DMS53 treated with DMSO at 0.1 percent for 48 hours (cell line): ENCODE data around the gene ESRP2.
A peak's percentile ranks its signal among the peaks of the same experiment; 100 is the strongest.

Source experiments
- DNase-seq: peaks from one replicate; lab custom pipeline; 2025; ENCODE audit not compliant: unreplicated experiment; lab: John Stamatoyannopoulos, UW

ESRP2 gene

GRCh38 chr16:68235887-68236136 lies at the start of gene ESRP2:
ESRP2 (minus strand) TSS chr16:68236127; CDS start chr16:68236045, 82 bp downstream.
- no peak for DNase-seq

GRCh38 chr16:68285683-68286082 lies 49.8 kb upstream of the ESRP2 start:
- DNase-seq, result no peak

GRCh38 chr16:68284847-68285246 lies 48.9 kb upstream of the ESRP2 start:
- no peak for DNase-seq

- no peak for DNase-seq
Observed at GRCh38 chr16:68283801-68284598, 48.1 kb upstream of the ESRP2 start.

GRCh38 chr16:68283346-68283745 lies 47.4 kb upstream of the ESRP2 start:
- DNase-seq, result no peak

GRCh38 chr16:68282064-68282452 lies 46.1 kb upstream of the ESRP2 start:
- DNase-seq, result no peak

GRCh38 chr16:68281368-68282063 lies 45.6 kb upstream of the ESRP2 start:
- no peak for DNase-seq

- DNase-seq, result no peak
Observed at GRCh38 chr16:68279726-68280558, 44.0 kb upstream of the ESRP2 start.

- DNase-seq, result no peak
Observed at GRCh38 chr16:68276223-68276622, 40.3 kb upstream of the ESRP2 start.

- DNase-seq, result no peak
Observed at GRCh38 chr16:68275611-68276191, 39.8 kb upstream of the ESRP2 start.

- no peak for DNase-seq
Observed at GRCh38 chr16:68274441-68274840, 38.5 kb upstream of the ESRP2 start.

GRCh38 chr16:68273896-68274295 lies 38.0 kb upstream of the ESRP2 start:
- no peak for DNase-seq

- DNase-seq, result no peak
Observed at GRCh38 chr16:68273459-68273858, 37.5 kb upstream of the ESRP2 start.

- no peak for DNase-seq
Observed at GRCh38 chr16:68272507-68273209, 36.7 kb upstream of the ESRP2 start.

GRCh38 chr16:68270353-68270752 lies 34.4 kb upstream of the ESRP2 start:
- no peak for DNase-seq

GRCh38 chr16:68269793-68270192 lies 33.9 kb upstream of the ESRP2 start:
- DNase-seq, result no peak

- DNase-seq, result no peak
Observed at GRCh38 chr16:68267612-68268405, 31.9 kb upstream of the ESRP2 start.

- peak; percentile 27 for DNase-seq
Observed at GRCh38 chr16:68265078-68265920, 29.4 kb upstream of the ESRP2 start.
